Psoas muscle (tissue), 8 donors: Measurements from ENCODE around the gene TMOD1. TPM values are rescaled to one million over a fixed set of nuclear protein-coding genes. Genes with fewer than 3 reads are reported as not detected.
"Not testable (repeated sequence)": the region's sequence is repeated elsewhere in the genome, so short reads cannot be mapped to it uniquely, and the experiment has no call there.

Experiments used
- ATAC-seq, 4 donors: fragments of 200-7000 bp; cut with Tn5 transposase; one replicate each; pipeline ENCODE4 v1.9.1; 2020; ENCODE audit warnings: moderate library complexity in 3 of 4, mild to moderate bottlenecking in 2 of 4
- DNase-seq, 2 donors: peaks; one replicate each; pipeline ENCODE4 v3.0.0-alpha.2; 2020
- H3K27ac ChIP-seq: fragments of 200-600 bp; one replicate; pipeline ENCODE4 v1.8.0; 2022
- H3K27me3 ChIP-seq, 3 donors: fragments of 200-600 bp in 1 of 3; one replicate each; pipeline versions ENCODE4 v1.6.1 to v1.8.0; 2013 to 2022; ENCODE audit warnings: low read length in 2 of 3, mild to moderate bottlenecking in 2 of 3, moderate library complexity in 1 of 3; ENCODE audit not compliant: insufficient read depth in 3 of 3
- H3K36me3 ChIP-seq, 2 donors: fragments of 200-600 bp in 1 of 2; one replicate each; pipeline versions ENCODE4 v1.6.1 to v1.8.0; 2013 to 2022; ENCODE audit warnings: low read depth in 1 of 2, mild to moderate bottlenecking in 1 of 2, moderate library complexity in 1 of 2; ENCODE audit not compliant: insufficient read depth in 1 of 2
- H3K4me1 ChIP-seq: fragments of 200-600 bp; one replicate; pipeline ENCODE4 v1.8.0; 2022
- H3K4me3 ChIP-seq: fragments of 200-600 bp; one replicate; pipeline ENCODE4 v1.8.0; 2022; ENCODE audit warnings: mild to moderate bottlenecking
- H3K9me3 ChIP-seq: fragments of 200-600 bp; one replicate; pipeline ENCODE4 v1.8.0; 2022
- WGBS, 3 donors: extraction: QIAGEN DNeasy Blood & Tissue Kit; methylation state at CpG; one replicate each; pipeline versions ENCODE4 v1.1.6 to v1.1.7; 2013; 5-methylcytosine and 5-hydroxymethylcytosine counted together
- intact Hi-C, 2 donors: fragments of 100-400 bp; cut with DNase I; formaldehyde crosslinking; loops; one replicate each; pipeline versions ENCODE4 v1.11.0 to v1.14.2; 2022
- polyA plus RNA-seq, 3 donors: library from polyadenylated mRNA; stranded (reverse); fragments of 200-250 nt; gene quantifications; one replicate each; pipeline ENCODE4 v1.2.3, GENCODE V29; 2013
- total RNA-seq, 4 donors: library from RNA; stranded (reverse); fragmentation: NEBNext Ultra II Directional in 2 of 4; extraction: Animal tissue kit (Norgen Biotek cat#: 25700) in 2 of 4; gene quantifications; one replicate each; pipeline versions ENCODE4 v1.2.1 to v1.2.4, GENCODE V29; 2021 to 2023
- TF ChIP-seq, protein P1 (sequence below): fragments of 200-600 bp; IDR thresholded peaks from one replicate; pipeline ENCODE4 v1.8.0; 2022; ENCODE audit warnings: antibody characterized with exemption
- donor health status: healthy with polysubstance abuse.
- donor health status: DM: no; HTN: no; CAD: no; lungs with moderate emphysema.
- donor health status: Bipolar disorder and iron deficiency.
- donor health status: healthy.
- donor health status: DM: yes; HTN: yes; CAD: no.
- donor health status: DM: no; HTN: no; CAD: no.
- donor health status: DM: no; HTN: no; CAD: no.
- donor health status: DM: yes; HTN: yes; CAD: no.

Gene TMOD1
- total and polyA plus RNA-seq, 7 donors, result 65.4 to 286 (median 156) TPM

- TF ChIP-seq, protein P1, sequence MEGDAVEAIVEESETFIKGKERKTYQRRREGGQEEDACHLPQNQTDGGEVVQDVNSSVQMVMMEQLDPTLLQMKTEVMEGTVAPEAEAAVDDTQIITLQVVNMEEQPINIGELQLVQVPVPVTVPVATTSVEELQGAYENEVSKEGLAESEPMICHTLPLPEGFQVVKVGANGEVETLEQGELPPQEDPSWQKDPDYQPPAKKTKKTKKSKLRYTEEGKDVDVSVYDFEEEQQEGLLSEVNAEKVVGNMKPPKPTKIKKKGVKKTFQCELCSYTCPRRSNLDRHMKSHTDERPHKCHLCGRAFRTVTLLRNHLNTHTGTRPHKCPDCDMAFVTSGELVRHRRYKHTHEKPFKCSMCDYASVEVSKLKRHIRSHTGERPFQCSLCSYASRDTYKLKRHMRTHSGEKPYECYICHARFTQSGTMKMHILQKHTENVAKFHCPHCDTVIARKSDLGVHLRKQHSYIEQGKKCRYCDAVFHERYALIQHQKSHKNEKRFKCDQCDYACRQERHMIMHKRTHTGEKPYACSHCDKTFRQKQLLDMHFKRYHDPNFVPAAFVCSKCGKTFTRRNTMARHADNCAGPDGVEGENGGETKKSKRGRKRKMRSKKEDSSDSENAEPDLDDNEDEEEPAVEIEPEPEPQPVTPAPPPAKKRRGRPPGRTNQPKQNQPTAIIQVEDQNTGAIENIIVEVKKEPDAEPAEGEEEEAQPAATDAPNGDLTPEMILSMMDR, result no peak
- no peaks in the 10 kb centered on the region for H3K27me3 ChIP-seq
- DNase-seq (no peak), ATAC-seq (no peak)
- no peaks in the 10 kb centered on the region for H3K9me3 ChIP-seq
- H3K4me3 ChIP-seq, result no peak overlapping the region
- no peaks in the 10 kb centered on the region for H3K4me1 ChIP-seq
- intact Hi-C loops, result no loop called here
- H3K36me3 ChIP-seq, result peaks cover 0 to 5% of the 10 kb centered on the region in 2 donors
- 94 to 100% (median 97%) methylated on average over 1 of the region's 1 CpG for WGBS, 3 donors
- H3K27ac ChIP-seq, result no peak overlapping the region
Measured at GRCh38 chr9:97491216-97491999, 10.1 kb upstream of the TMOD1 start.

- H3K4me1 ChIP-seq, H3K4me3 ChIP-seq, H3K36me3 ChIP-seq, H3K27ac ChIP-seq, ATAC-seq, H3K27me3 ChIP-seq, DNase-seq, intact Hi-C loops, H3K9me3 ChIP-seq: not testable (repeated sequence)
- 95 to 97% (median 95%) methylated on average over 19 to 36 of the region's 36 CpGs for WGBS, 3 donors
Measured at GRCh38 chr9:97497558-97498375, 3.7 kb upstream of the TMOD1 start.

DNA sequence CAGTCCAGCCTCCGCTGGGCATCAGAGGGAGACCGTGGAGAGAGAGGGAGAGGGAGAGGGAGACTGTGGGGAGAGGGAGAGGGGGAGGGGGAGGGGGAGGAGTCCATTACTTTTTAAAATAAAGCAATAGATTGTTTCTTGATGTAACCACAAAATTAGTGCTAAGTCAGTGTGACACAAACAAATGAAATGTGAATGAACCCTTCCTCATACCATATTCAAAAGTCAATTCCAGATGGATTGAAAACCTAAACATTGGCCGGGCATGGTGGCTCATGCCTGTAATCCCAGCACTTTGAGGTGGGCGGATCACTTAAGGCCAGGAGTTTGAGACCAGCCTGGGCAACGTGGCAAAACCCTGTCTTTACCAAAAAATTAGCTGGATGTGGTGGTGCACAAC lies 2.6 kb upstream of the TMOD1 start:
- ATAC-seq, H3K4me3 ChIP-seq, H3K27me3 ChIP-seq, H3K27ac ChIP-seq, H3K36me3 ChIP-seq, intact Hi-C loops, DNase-seq, H3K9me3 ChIP-seq: not testable (repeated sequence)
- 80 to 90% (median 80%) methylated on average over 5 of the region's 5 CpGs for WGBS, 3 donors
- peaks cover 11% of the 10 kb centered on the region for H3K4me1 ChIP-seq

- Histone ChIP-seq H3K4me3 (no peak overlapping the region), H3K4me1 (peaks cover 24% of the 10 kb centered on the region), H3K9me3 (no peaks in the 10 kb centered on the region), H3K36me3 (peaks cover 0 to 7% of the 10 kb centered on the region in 2 donors), H3K27me3 (no peaks in the 10 kb centered on the region), H3K27ac (no peak overlapping the region)
- ATAC-seq (no peak), DNase-seq (no peak)
- TF ChIP-seq, protein P1, result no peak
- 51 to 72% (median 53%) methylated on average over 5 of the region's 5 CpGs for WGBS, 3 donors
- intact Hi-C loops, result loop anchor here (2.0 to 5.0 kb wide), 2 partner anchors 25 to 33 kb away; no protein-coding TSS in a partner anchor
Measured at GRCh38 chr9:97500263-97500662, 1.2 kb upstream of the TMOD1 start.

GRCh38 chr9:97500765-97501176 lies 695 bp upstream of the TMOD1 start:
- TF ChIP-seq, protein P1, result no peak
- Histone ChIP-seq H3K9me3 (no peaks in the 10 kb centered on the region), H3K4me3 (peak overlapping the region; percentile 67), H3K27me3 (no peaks in the 10 kb centered on the region), H3K36me3 (peaks cover 0 to 7% of the 10 kb centered on the region in 2 donors), H3K4me1 (peaks cover 27% of the 10 kb centered on the region), H3K27ac (peak overlapping the region; percentile 96)
- 19 to 20% (median 19%) methylated on average over 6 of the region's 6 CpGs for WGBS, 3 donors
- intact Hi-C loops, result loop anchor here (2.0 to 5.0 kb wide), 2 partner anchors 26 to 33 kb away; no protein-coding TSS in a partner anchor
- ATAC-seq (no peak), DNase-seq (no peak)
